Liver (tissue), 9 donors: ENCODE data around the gene NDC1. TPM values are rescaled to one million over a fixed set of nuclear protein-coding genes. Genes with fewer than 3 reads are reported as not detected.

ENCODE experiments used
- DNase-seq: peaks from one replicate; pipeline ENCODE4 v3.0.0-alpha.2; 2017; ENCODE audit warnings: low spot score
- H3K27ac ChIP-seq, 2 donors: one replicate each; pipeline ENCODE4 v1.7.0; 2013; ENCODE audit warnings: inconsistent platforms in 2 of 2, low read length in 2 of 2, control low read depth in 1 of 2, low read depth in 1 of 2, mild to moderate bottlenecking in 1 of 2
- H3K27me3 ChIP-seq, 4 donors: one replicate each; pipeline versions ENCODE4 v1.6.1 to v1.7.0; 2013; ENCODE audit warnings: low read length in 3 of 4, inconsistent platforms in 1 of 4, mild to moderate bottlenecking in 1 of 4, moderate library complexity in 1 of 4; ENCODE audit not compliant: control insufficient read depth in 4 of 4, insufficient read depth in 4 of 4
- H3K36me3 ChIP-seq, 4 donors: one replicate each; pipeline versions ENCODE4 v1.6.1 to v1.7.0; 2013; ENCODE audit warnings: low read length in 3 of 4, mild to moderate bottlenecking in 3 of 4, low read depth in 1 of 4, moderate library complexity in 1 of 4; ENCODE audit not compliant: control insufficient read depth in 4 of 4, insufficient read depth in 3 of 4
- H3K4me1 ChIP-seq, 4 donors: one replicate each; pipeline versions ENCODE4 v1.6.1 to v1.7.0; 2013; ENCODE audit warnings: low read length in 3 of 4, mild to moderate bottlenecking in 3 of 4, moderate library complexity in 1 of 4; ENCODE audit not compliant: control insufficient read depth in 4 of 4, insufficient read depth in 4 of 4
- H3K4me3 ChIP-seq, 3 donors: one replicate each; pipeline versions ENCODE4 v1.6.1 to v1.7.0; 2013; ENCODE audit warnings: low read length in 3 of 3, control low read depth in 1 of 3, low read depth in 1 of 3, mild to moderate bottlenecking in 1 of 3
- H3K9ac ChIP-seq, 2 donors: one replicate each; pipeline ENCODE4 v1.7.0; 2013; ENCODE audit warnings: low read length in 2 of 2, mild to moderate bottlenecking in 2 of 2, moderate library complexity in 2 of 2, control low read depth in 1 of 2, low read depth in 1 of 2
- H3K9me3 ChIP-seq, 4 donors: one replicate each; pipeline versions ENCODE4 v1.6.1 to v1.7.0; 2013; ENCODE audit warnings: low read length in 3 of 4; ENCODE audit not compliant: control insufficient read depth in 4 of 4
- ATF3 ChIP-seq: IDR thresholded peaks from 2 replicates; pipeline ENCODE4 v1.6.1; 2016; ENCODE audit warnings: antibody characterized with exemption
- CTCF ChIP-seq: fragments of 150-350 bp; IDR thresholded peaks from 2 replicates; pipeline ENCODE4 v1.5.1; 2017; ENCODE audit warnings: improper control_type of control experiment, low read depth, low read length; ENCODE audit not compliant: missing input control
- EGR1 ChIP-seq, 2 donors: IDR thresholded peaks; 2 replicates each; pipeline ENCODE4 v1.6.1; 2016 to 2018; ENCODE audit warnings: antibody characterized with exemption in 2 of 2, low read depth in 2 of 2
- FOXA2 ChIP-seq: IDR thresholded peaks from 2 replicates; pipeline ENCODE4 v1.6.1; 2016; ENCODE audit warnings: antibody characterized with exemption
- GABPA ChIP-seq, 2 donors: IDR thresholded peaks in 1 of 2; conservative IDR thresholded peaks in 1 of 2; 2 replicates each; pipeline ENCODE4 v1.6.1; 2016; ENCODE audit warnings: antibody characterized with exemption in 2 of 2, mild to moderate bottlenecking in 1 of 2, moderate library complexity in 1 of 2
- HNF4A ChIP-seq, 2 donors: conservative IDR thresholded peaks; 2 replicates each; pipeline ENCODE4 v1.6.1; 2016; ENCODE audit warnings: antibody characterized with exemption in 2 of 2, mild to moderate bottlenecking in 2 of 2
- HNF4G ChIP-seq: IDR thresholded peaks from 2 replicates; pipeline ENCODE4 v1.6.1; 2016; ENCODE audit warnings: antibody characterized with exemption
- JUND ChIP-seq, 2 donors: IDR thresholded peaks; 2 replicates each; pipeline ENCODE4 v1.6.1; 2016; ENCODE audit warnings: antibody characterized with exemption in 2 of 2
- MAX ChIP-seq: IDR thresholded peaks from 2 replicates; pipeline ENCODE4 v1.6.1; 2016; ENCODE audit warnings: antibody characterized with exemption
- NR2F2 ChIP-seq: IDR thresholded peaks from 2 replicates; pipeline ENCODE4 v1.6.1; 2016; ENCODE audit warnings: antibody characterized with exemption
- RAD21 ChIP-seq, 2 donors: IDR thresholded peaks; 2 replicates each; pipeline ENCODE4 v1.6.1; 2016; ENCODE audit warnings: antibody characterized with exemption in 2 of 2, mild to moderate bottlenecking in 2 of 2
- REST ChIP-seq: IDR thresholded peaks from 2 replicates; pipeline ENCODE4 v1.6.1; 2016; ENCODE audit warnings: antibody characterized with exemption, mild to moderate bottlenecking
- RXRA ChIP-seq, 2 donors: IDR thresholded peaks; 2 replicates each; pipeline ENCODE4 v1.6.1; 2017 to 2018; ENCODE audit warnings: antibody characterized with exemption in 2 of 2, mild to moderate bottlenecking in 1 of 2
- SP1 ChIP-seq: IDR thresholded peaks from 2 replicates; pipeline ENCODE4 v1.6.1; 2018; ENCODE audit warnings: antibody characterized with exemption, mild to moderate bottlenecking
- TAF1 ChIP-seq: conservative IDR thresholded peaks from 2 replicates; pipeline ENCODE4 v1.6.1; 2016; ENCODE audit warnings: antibody characterized with exemption, mild to moderate bottlenecking
- YY1 ChIP-seq: IDR thresholded peaks from 2 replicates; pipeline ENCODE4 v1.6.1; 2016; ENCODE audit warnings: antibody characterized with exemption, mild to moderate bottlenecking
- ZBTB33 ChIP-seq: IDR thresholded peaks from 2 replicates; pipeline ENCODE4 v1.6.1; 2016; ENCODE audit warnings: antibody characterized with exemption
- WGBS: extraction: QIAGEN DNeasy Blood & Tissue Kit; methylation state at CpG from one replicate; pipeline ENCODE4 v1.1.7; 2013; 5-methylcytosine and 5-hydroxymethylcytosine counted together
- polyA plus RNA-seq, 2 donors: library from polyadenylated mRNA; stranded (reverse) in 1 of 2; unstranded in 1 of 2; fragments of 200-250 nt in 1 of 2; fragments of >200 nt in 1 of 2; fragmentation: Nextera tagmentation in 1 of 2; extraction: Ambion mirVana in 1 of 2; gene quantifications; one replicate each; pipeline versions ENCODE4 v1.2.1 to v1.2.3, GENCODE V29; 2013 to 2015
- total RNA-seq, 2 donors: library from RNA; depleted of rRNA; stranded (reverse); fragments of >200 nt; gene quantifications; one replicate each; pipeline ENCODE4 v1.2.3, GENCODE V29; 2014
- donor health status: healthy.
- donor health status: healthy.
- donor health status: healthy.
- donor health status: healthy.
- donor health status: healthy.

The NDC1 gene
- total and polyA plus RNA-seq, 4 donors = 2.2 to 17.9 (median 5.8) TPM

GRCh38 chr1:53763911-53764310, 74.2 kb downstream of the NDC1 start:
- no peaks in the 10 kb centered on the region for H3K27me3 ChIP-seq
- H3K9me3 ChIP-seq = no peaks in the 10 kb centered on the region
- H3K4me1 ChIP-seq = no peaks in the 10 kb centered on the region
- no peak for DNase-seq
- H3K36me3 ChIP-seq = no peaks in the 10 kb centered on the region
- no peak overlapping the region for H3K27ac ChIP-seq
- WGBS = 97% methylated on average over 2 of the region's 2 CpGs
- H3K4me3 ChIP-seq = no peak overlapping the region
- no peak for TF ChIP-seq YY1
- TF ChIP-seq FOXA2 = no peak
- no peak for TF ChIP-seq ATF3
- no peak for TF ChIP-seq ZBTB33
- TF ChIP-seq HNF4G = no peak
- TF ChIP-seq SP1 = no peak
- TF ChIP-seq EGR1 (IDR thresholded peaks at IDR 0.05; ENCODE audit: low read depth in 2 of 2) = no peak
- H3K9ac ChIP-seq = no peak overlapping the region

- H3K36me3 ChIP-seq = no peaks in the 10 kb centered on the region
These were observed 74.6 kb downstream of the NDC1 start for GRCh38 chr1:53763461-53763860.

More at GRCh38 chr1:53763461-53763860, 74.6 kb downstream of the NDC1 start:
- no peaks in the 10 kb centered on the region for H3K4me1 ChIP-seq
- H3K27me3 ChIP-seq = no peaks in the 10 kb centered on the region
- 94% methylated on average over 4 of the region's 4 CpGs for WGBS
- no peak overlapping the region for H3K9ac ChIP-seq
- no peak for DNase-seq
- no peaks in the 10 kb centered on the region for H3K9me3 ChIP-seq
- no peak overlapping the region for H3K4me3 ChIP-seq
- TF ChIP-seq YY1 (no peak), RAD21 (IDR thresholded peaks at IDR 0.05) (no peak), CTCF (no peak), EGR1 (IDR thresholded peaks at IDR 0.05; ENCODE audit: low read depth in 2 of 2) (no peak), MAX (no peak), RXRA (IDR thresholded peaks at IDR 0.05) (no peak), ATF3 (no peak), JUND (IDR thresholded peaks at IDR 0.05) (no peak), REST (no peak), ZBTB33 (no peak), HNF4A (conservative IDR thresholded peaks at IDR 0.05) (no peak), NR2F2 (no peak), GABPA (IDR thresholded peaks at IDR 0.05 in 1 of 2, conservative IDR thresholded peaks at IDR 0.05 in 1 of 2) (no peak), HNF4G (no peak), FOXA2 (no peak), TAF1 (no peak)
- H3K27ac ChIP-seq = no peak overlapping the region
